Mesothelial cell of epicardium (in vitro differentiated cells): Measurements from ENCODE around the gene CAMK4. TPM values are rescaled to one million over a fixed set of nuclear protein-coding genes. Genes with fewer than 3 reads are reported as not detected.

Experiments
- DNase-seq, 2 experiments: peaks; one replicate each; pipeline ENCODE4 v3.0.0; 2021; ENCODE audit warnings: low spot score in 2 of 2; ENCODE audit not compliant: unreplicated experiment in 2 of 2
- H3K27ac Mint-ChIP-seq: 2 replicates; pipeline ENCODE4 v1.8.0; 2021; ENCODE audit warnings: mixed read lengths
- H3K27me3 Mint-ChIP-seq: 2 replicates; pipeline ENCODE4 v1.8.0; 2021; ENCODE audit warnings: low read depth, mixed read lengths
- H3K36me3 Mint-ChIP-seq: 2 replicates; pipeline ENCODE4 v1.8.0; 2021; ENCODE audit warnings: mixed read lengths
- H3K4me1 Mint-ChIP-seq: 2 replicates; pipeline ENCODE4 v1.8.0; 2021; ENCODE audit warnings: mixed read lengths
- H3K4me3 Mint-ChIP-seq: 2 replicates; pipeline ENCODE4 v1.8.0; 2021; ENCODE audit warnings: mild to moderate bottlenecking, moderate library complexity, mixed read lengths
- H3K9me3 Mint-ChIP-seq: 2 replicates; pipeline ENCODE4 v1.8.0; 2021; ENCODE audit warnings: mixed read lengths
- total RNA-seq: library from RNA; stranded (reverse); gene quantifications from 3 replicates; pipeline ENCODE4 v1.2.1, GENCODE V29; 2021
- TF ChIP-seq, protein P1 (sequence below): fragments of 200-600 bp; sonication (generic); IDR thresholded peaks from one replicate; pipeline ENCODE4 v1.5.0; 2021; ENCODE audit warnings: antibody characterized with exemption; ENCODE audit not compliant: unreplicated experiment

Gene CAMK4
- total RNA-seq, 1 donor from 2014 or later: 13.3 TPM

DNA sequence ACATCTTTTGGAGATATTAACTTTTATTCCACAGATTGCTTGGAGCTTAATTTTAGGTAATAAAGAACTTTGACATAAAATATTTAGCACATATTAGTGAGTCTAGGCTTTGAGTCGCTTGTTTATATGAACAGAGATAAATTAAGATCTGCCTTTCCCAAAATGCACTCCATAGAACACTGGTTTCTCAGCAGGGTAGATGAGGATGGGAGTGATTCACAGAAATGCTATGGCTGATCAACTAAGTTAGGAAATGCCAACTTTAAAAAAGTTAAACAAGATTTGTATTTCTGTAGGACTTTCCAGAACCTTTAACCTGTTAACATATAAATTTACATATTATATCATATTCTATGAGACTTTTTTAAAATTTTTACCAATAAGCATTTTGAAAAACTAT, 222.9 kb downstream of the CAMK4 start:
- Mint-ChIP-seq H3K27me3 (no peaks in the 10 kb centered on the region), H3K27ac (no peak overlapping the region), H3K4me1 (peaks cover 14% of the 10 kb centered on the region), H3K9me3 (peaks cover 9% of the 10 kb centered on the region), H3K36me3 (peaks cover 6% of the 10 kb centered on the region), H3K4me3 (no peak overlapping the region)
- DNase-seq: no peak
- TF ChIP-seq, protein P1, sequence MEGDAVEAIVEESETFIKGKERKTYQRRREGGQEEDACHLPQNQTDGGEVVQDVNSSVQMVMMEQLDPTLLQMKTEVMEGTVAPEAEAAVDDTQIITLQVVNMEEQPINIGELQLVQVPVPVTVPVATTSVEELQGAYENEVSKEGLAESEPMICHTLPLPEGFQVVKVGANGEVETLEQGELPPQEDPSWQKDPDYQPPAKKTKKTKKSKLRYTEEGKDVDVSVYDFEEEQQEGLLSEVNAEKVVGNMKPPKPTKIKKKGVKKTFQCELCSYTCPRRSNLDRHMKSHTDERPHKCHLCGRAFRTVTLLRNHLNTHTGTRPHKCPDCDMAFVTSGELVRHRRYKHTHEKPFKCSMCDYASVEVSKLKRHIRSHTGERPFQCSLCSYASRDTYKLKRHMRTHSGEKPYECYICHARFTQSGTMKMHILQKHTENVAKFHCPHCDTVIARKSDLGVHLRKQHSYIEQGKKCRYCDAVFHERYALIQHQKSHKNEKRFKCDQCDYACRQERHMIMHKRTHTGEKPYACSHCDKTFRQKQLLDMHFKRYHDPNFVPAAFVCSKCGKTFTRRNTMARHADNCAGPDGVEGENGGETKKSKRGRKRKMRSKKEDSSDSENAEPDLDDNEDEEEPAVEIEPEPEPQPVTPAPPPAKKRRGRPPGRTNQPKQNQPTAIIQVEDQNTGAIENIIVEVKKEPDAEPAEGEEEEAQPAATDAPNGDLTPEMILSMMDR: no peak

DNA sequence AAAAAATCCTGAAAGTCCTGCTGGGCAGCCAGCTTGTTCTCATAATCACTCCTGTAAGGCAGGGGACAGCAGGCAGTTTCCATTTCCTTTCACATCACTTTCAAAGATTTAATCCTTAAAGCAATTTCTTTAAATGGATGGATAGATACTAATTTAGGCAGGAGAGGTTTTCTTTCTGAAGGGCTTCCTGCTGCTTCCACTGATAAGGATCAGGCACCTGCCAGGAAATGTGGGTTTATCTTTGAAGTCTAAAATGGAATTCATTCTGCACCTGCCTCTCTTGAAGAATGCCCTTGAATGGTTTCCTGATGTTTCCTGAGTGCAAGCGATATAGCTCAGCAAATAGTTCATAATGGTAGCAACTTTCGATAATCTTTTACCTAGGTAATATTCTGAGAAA, 223.6 kb downstream of the CAMK4 start:
- no peak overlapping the region for H3K4me3 Mint-ChIP-seq
- TF ChIP-seq, protein P1: no peak
- DNase-seq: no peak
- H3K4me1 Mint-ChIP-seq: peaks cover 19% of the 10 kb centered on the region
- peaks cover 9% of the 10 kb centered on the region for H3K9me3 Mint-ChIP-seq
- peaks cover 6% of the 10 kb centered on the region for H3K36me3 Mint-ChIP-seq
- no peaks in the 10 kb centered on the region for H3K27me3 Mint-ChIP-seq
- peak overlapping the region; percentile 64 for H3K27ac Mint-ChIP-seq

DNA sequence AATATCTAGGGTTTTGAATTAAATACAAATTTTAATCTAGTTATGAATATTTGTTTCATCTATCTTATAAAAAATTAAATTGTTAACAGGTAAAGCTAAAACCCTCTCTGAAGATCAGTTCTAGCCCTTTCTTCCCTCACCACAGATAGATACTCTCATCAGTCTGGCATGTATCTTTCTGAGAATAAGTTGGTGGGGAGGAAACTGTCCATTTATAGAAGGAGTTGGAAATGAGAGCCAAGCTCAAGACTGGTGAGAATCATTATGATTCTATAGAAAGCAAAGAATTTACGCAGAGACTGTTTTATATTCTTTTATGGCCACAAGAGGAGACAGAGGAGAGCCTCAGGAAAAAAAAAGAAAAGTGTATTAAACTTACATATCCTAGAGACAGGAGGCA, 229.1 kb downstream of the CAMK4 start:
- Mint-ChIP-seq H3K36me3 (peaks cover 2% of the 10 kb centered on the region), H3K27me3 (no peaks in the 10 kb centered on the region), H3K27ac (peak overlapping the region; percentile 95), H3K4me1 (peaks cover 40% of the 10 kb centered on the region), H3K4me3 (peak overlapping the region; percentile 27), H3K9me3 (no peaks in the 10 kb centered on the region)
- DNase-seq: no peak
- TF ChIP-seq, protein P1: no peak

DNA sequence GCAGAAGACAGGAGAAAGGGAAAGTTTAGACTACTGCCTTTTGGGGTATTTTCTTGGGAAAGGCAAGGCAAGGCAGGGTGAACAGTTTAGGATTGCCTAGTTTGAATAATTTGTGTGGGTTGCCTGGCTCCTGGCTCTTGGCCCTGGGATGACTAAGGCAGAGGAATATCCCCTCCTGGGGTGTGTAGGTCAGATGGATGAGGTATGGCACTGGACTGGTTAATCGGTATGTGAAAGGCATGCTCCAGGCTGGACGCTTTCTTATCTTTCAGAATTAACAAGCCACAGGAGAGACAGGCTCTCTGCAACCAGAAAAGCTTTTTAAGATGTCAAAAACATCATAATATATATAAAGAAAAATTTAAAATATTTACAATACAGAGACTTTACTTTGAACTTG, 229.6 kb downstream of the CAMK4 start:
- TF ChIP-seq, protein P1: no peak
- Mint-ChIP-seq H3K27me3 (no peaks in the 10 kb centered on the region), H3K9me3 (no peaks in the 10 kb centered on the region), H3K4me1 (peaks cover 40% of the 10 kb centered on the region), H3K4me3 (peak overlapping the region; percentile 27), H3K36me3 (peaks cover 2% of the 10 kb centered on the region), H3K27ac (peak overlapping the region; percentile 95)
- DNase-seq: peak in 1 of 2 experiments; percentile 49

DNA sequence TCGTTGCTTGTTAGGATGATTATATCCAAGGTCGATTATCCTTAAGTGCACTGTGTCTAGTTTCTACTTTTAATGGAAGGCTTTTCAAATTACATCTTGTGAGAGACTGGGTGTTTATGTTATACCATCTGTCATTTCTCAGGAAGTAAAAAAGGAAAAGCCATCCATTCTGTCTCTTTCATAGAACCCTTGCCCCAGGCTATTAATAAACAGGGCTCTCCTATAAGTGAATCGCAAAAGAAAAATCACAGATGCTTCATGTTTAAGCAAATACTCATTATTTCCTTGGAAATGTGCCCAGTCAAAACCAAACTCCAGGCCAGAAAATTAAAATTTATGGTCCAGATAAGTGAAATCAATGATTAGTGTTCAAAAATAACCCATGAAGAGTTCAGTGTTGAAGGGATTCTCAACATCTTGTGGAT, 230.0 kb downstream of the CAMK4 start:
- H3K9me3 Mint-ChIP-seq: no peaks in the 10 kb centered on the region
- DNase-seq: no peak
- peaks cover 40% of the 10 kb centered on the region for H3K4me1 Mint-ChIP-seq
- H3K4me3 Mint-ChIP-seq: peak overlapping the region; percentile 0
- peak overlapping the region; percentile 63 for H3K27ac Mint-ChIP-seq
- TF ChIP-seq, protein P1: no peak
- H3K36me3 Mint-ChIP-seq: peaks cover 2% of the 10 kb centered on the region
- no peaks in the 10 kb centered on the region for H3K27me3 Mint-ChIP-seq

DNA sequence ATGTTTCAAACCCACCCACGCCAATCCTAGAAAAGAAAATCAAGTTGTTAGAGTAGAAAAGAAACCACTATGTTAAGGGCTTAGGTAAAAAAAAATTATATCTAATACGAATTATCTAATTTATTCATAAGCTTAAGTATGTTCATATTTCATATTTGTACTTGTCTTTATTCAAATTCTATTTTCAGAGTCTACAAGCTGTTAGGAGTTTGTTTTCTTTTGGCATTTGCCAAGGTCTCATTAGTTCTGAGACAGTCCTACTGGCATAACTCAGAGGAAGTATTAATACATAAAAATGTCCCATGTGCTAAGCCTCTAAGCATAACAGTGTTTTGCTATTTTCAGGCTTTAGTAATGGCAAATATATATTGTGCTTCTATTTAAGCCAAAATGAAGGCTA, 230.6 kb downstream of the CAMK4 start:
- H3K9me3 Mint-ChIP-seq: no peaks in the 10 kb centered on the region
- no peaks in the 10 kb centered on the region for H3K27me3 Mint-ChIP-seq
- peak overlapping the region; percentile 0 for H3K4me3 Mint-ChIP-seq
- H3K4me1 Mint-ChIP-seq: peaks cover 40% of the 10 kb centered on the region
- no peaks in the 10 kb centered on the region for H3K36me3 Mint-ChIP-seq
- H3K27ac Mint-ChIP-seq: peak overlapping the region; percentile 63
- TF ChIP-seq, protein P1: no peak
- no peak for DNase-seq
